GM21737 (cell line): ENCODE results near the gene KSR1.

Experiments used
- ATAC-seq: cut with Tn5 transposase; IDR thresholded peaks from one replicate; pipeline ENCODE4 v1.9.1; 2021; ENCODE audit warnings: mild to moderate bottlenecking, moderate library complexity; ENCODE audit not compliant: unreplicated experiment

The KSR1 gene

GRCh38 chr17:27547301-27547683 is 91.0 kb downstream of the KSR1 start:
- no peak for ATAC-seq

GRCh38 chr17:27548369-27548768 is 92.1 kb downstream of the KSR1 start:
- ATAC-seq: no peak

DNA sequence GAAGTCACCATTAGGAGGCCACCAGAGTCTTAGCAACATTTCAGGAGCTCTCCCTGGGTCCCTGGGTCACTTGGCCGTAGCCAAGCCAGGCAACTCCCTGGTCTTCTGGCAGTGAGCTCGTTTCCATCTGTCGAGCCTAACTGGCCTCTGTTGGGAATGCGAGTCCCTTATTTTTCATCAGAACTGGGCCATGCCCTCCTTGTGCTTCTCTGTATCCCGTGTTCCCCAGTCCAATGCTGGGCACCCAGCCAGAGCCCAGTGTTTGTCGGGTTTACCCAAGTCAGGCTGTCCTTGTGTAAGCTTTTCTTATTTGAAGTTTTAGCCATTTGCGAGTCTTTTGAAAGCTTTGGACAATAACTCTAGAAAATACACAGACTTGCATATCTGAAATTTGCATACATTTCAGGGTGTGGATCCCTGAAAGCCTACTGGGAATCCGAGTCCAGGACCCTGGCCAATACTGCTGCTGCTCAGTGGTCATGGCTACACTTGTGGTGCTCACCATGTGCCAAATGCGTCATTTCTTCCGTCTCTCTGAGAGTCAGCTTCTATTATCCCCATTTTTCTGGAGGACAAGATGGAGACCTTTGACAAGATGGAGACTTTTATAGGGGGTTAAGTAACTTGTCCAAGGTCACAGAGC is 93.1 kb downstream of the KSR1 start:
- no peak for ATAC-seq

- ATAC-seq: no peak
Measured at GRCh38 chr17:27550291-27550930, 94.2 kb downstream of the KSR1 start.

GRCh38 chr17:27550974-27551505 is 94.8 kb downstream of the KSR1 start:
- ATAC-seq: no peak

DNA sequence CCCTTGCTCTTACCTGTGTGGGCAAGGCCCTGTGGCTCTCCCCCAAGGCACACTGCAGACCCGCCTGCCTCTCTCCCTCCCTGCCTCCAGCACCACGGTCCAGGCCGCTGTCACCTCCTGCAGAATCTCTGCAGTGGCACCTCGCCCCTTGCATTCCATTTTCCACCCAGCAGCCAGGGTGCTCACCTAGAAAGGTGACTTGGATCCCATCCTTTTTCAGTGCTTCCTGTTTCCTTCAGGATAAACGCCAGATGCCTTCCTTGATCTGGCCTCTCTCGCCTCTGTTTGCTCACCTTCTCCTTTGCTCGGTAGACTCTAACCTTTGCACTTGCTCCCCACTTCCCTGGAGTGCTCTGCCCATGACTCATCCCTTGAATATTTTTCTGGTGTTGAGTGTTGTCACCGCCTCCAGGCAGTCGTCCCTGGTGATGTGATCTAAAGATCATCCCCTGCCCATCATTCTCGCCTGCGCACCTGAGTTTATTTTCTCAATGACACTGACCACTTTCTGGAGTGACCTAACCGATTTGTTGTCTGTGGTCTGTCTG is 95.5 kb downstream of the KSR1 start:
- ATAC-seq: no peak

- no peak for ATAC-seq
Measured at GRCh38 chr17:27552276-27552732, 96.1 kb downstream of the KSR1 start.

DNA sequence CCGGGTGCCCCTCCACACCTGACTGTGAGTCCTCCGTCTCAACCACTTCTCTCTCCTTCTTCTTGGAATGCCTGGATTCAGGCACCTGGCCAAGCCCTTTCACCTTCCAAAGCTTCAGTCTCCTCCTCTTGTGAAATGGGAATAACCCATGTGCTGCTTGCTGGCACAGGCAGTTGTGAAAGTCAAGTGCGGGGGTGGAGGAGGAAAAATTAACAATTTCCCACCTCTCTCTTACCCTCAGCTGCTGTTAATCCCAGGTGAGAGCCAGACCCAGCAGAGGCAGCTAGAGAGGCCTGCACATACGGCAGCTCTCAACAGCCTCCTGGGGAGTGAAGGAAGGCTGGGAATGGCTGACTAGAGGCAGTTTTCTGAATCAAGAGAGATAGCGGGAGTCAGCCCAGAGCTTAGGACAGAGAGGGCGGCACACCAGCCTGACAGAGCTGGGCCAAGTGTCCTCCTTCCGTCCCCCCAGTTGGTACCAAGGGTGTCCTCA is 96.8 kb downstream of the KSR1 start:
- no peak for ATAC-seq

GRCh38 chr17:27554152-27554551 is 97.9 kb downstream of the KSR1 start:
- ATAC-seq: no peak

DNA sequence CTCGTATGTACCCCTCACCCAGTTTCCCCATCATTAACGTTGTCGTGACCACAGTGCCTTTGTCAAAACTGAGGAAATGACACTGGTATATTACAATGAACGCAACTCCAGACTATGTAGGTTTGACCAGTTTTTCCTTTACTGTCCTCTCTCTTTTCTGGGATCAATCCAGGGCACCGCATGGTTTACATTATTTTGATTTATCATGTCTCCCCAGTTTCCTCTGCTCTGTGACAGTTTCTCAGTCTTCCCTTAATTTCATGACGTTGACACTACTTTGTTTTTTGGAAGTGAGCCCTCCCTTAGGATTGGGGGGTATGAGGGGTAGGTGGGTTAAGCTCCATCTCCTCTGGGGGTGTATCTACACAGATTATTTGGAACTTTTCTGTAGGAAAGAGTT is 98.7 kb downstream of the KSR1 start:
- ATAC-seq: no peak

DNA sequence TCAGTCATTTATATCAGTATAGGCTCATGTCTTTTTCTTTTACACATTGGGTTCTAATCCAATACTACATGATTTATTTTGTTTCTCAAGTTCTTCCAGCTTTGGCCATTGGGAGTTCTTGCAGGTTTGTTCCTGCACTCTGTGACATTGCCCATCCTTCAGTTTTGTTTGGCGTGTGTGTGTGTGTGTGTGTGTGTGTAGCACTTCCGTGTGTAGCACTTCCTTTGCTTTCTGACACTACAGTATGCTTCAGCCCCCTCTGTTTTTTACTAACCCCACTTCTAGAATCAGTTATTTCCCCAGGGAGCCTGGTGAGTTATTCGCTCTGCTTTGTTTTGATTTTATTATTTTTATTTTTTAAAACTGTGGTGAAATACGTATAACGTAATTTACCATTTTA is 99.1 kb downstream of the KSR1 start:
- no peak for ATAC-seq

GRCh38 chr17:27558341-27558740 is 102.1 kb downstream of the KSR1 start:
- ATAC-seq: no peak

DNA sequence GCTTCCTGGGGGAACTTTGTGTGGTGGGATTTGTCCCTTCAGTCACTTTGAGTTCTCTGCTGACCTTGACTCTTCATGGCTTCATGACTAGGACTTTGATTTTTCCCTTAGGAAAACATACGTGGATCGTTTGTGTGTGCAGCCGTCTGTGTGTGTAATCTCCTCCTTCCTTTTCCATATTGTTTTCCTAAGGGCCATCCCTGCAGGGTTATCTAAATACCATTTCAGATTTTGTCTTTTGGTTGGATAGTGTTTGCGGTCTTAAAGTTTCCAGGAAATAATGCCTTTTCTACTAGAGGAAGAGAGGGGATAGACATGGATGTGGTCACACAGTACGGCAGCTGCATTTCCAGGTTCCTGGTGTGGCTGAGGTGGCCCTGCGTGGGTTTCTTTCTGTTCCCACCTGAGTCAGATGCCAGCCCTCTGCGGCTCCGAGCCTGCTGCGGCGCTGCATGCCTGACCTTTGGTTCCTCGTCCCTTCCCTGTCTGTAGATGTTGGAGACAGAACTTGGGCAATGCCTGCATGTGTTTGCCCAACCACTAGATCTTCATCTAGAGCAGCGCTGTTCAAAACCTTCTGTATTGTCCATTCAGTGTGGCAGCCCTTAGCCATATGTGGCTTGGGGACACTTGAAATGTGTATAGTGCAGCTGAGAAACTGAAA is 102.7 kb downstream of the KSR1 start:
- ATAC-seq: no peak

DNA sequence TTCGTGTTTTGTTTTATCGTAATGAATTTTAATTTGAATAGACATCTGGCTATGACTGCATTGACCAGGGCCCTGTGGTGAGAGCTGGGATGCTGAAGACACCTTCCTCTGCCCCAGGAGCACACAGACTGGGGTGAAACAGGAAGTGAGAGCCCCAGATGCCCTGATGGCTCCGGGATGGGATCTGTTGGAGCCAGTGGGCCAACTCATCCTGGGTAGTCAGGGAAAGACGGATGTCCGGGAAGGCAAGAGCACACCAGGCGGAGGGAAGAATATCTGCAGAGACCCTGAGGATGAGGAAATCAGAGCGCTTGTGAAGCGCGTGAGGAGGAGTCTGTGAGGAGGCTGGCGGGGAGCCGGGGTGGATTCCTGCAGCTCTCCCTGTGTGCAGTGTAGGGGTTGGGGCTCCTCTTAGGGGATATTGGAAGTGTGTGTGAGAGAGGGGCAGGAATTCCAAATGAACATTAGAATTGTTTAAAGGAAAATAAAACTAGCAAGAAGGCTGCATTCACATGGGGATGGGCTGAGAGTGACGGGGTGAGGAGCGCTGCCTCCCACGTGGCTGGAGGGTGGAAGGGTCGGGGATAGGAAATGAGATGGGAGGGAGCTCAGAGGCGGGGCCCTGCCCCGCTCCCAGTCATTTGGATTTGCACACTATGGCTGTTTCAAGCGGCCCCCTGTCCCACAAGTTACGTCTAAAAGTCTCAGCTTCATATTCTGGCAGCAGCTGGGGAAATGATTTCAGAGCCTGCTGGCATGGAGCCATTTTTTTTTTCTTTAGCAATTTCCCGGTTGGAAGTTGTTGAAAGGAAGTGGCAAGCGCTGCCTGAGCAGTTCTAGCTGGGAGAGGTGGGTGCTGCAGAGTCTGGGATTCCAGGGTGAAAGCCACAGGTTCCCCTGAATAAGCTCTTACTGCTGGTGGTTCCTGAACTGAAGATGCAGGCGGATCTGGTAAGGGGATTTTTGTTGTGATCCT is 103.5 kb downstream of the KSR1 start:
- ATAC-seq: no peak

DNA sequence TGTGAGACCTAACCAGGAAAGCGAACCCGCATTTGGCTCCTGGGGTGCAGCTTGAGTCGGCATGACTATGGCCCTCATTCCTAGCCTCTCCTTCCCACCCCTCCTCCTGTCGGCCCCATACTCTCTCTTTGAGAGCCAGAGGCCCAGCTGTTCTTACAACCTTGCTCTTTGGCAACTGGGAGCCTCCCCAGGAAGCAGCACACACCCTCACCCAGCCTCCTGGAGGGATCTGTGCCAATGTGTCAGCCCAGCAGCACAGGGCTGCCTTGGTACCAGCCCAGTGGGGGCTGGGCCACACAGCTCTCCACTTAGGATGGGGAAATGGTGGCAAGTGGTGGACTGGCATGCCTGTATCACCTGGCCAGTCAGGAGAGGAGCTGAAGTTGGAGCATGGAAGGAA is 104.4 kb downstream of the KSR1 start:
- no peak for ATAC-seq

GRCh38 chr17:27562777-27563455 is 106.7 kb downstream of the KSR1 start:
- no peak for ATAC-seq

GRCh38 chr17:27563532-27563931 is 107.3 kb downstream of the KSR1 start:
- no peak for ATAC-seq

DNA sequence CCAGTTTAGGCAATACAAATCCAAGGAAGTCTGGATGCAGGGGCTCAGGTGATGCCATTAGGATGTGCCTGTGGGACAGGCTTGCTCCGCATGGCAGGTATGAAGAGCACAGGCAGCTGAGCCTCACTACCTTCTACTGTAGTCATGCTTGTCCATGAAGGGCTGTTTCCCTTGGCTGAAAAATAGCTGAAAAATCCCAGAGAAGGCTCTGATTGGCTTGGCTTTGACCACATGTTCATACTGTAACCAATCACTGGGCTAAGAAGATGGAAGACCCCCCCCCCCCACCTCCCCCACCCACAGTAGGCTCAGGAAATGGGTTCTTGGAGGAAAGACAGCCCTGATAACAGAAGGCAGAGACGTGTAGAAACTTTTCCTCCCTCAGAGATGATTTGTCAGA is 108.2 kb downstream of the KSR1 start:
- ATAC-seq: no peak

GRCh38 chr17:27565874-27566670 is 109.8 kb downstream of the KSR1 start:
- no peak for ATAC-seq
